Skeletal muscle tissue (tissue), 4 donors: ENCODE measurements around the gene KCNJ11. TPM values are rescaled to one million over a fixed set of nuclear protein-coding genes. Genes with fewer than 3 reads are reported as not detected.

Experiments used
- H3K27ac ChIP-seq: one replicate; pipeline ENCODE4 v1.7.0; 2013; ENCODE audit warnings: mild to moderate bottlenecking, low read depth, low read length, inconsistent platforms
- H3K27me3 ChIP-seq, 3 donors: one replicate each; pipeline ENCODE4 v1.7.0; 2013; ENCODE audit warnings: low read length in 3 of 3; ENCODE audit not compliant: control insufficient read depth in 3 of 3, insufficient read depth in 3 of 3
- H3K36me3 ChIP-seq, 3 donors: one replicate each; pipeline ENCODE4 v1.7.0; 2013; ENCODE audit warnings: low read length in 3 of 3; ENCODE audit not compliant: control insufficient read depth in 3 of 3, insufficient read depth in 3 of 3
- H3K4me1 ChIP-seq, 3 donors: one replicate each; pipeline ENCODE4 v1.7.0; 2013; ENCODE audit warnings: low read length in 3 of 3, mild to moderate bottlenecking in 3 of 3; ENCODE audit not compliant: control insufficient read depth in 3 of 3, insufficient read depth in 3 of 3
- H3K4me3 ChIP-seq, 3 donors: one replicate each; pipeline ENCODE4 v1.7.0; 2013; ENCODE audit warnings: low read length in 3 of 3
- H3K9ac ChIP-seq, 3 donors: one replicate each; pipeline ENCODE4 v1.7.0; 2013; ENCODE audit warnings: low read length in 3 of 3, mild to moderate bottlenecking in 3 of 3, moderate library complexity in 2 of 3, low read depth in 1 of 3
- H3K9me3 ChIP-seq, 3 donors: one replicate each; pipeline ENCODE4 v1.7.0; 2013; ENCODE audit warnings: low read length in 3 of 3; ENCODE audit not compliant: control insufficient read depth in 3 of 3
- total RNA-seq: library from RNA; depleted of rRNA; stranded (reverse); fragments of >200 nt; gene quantifications from one replicate; pipeline ENCODE4 v1.2.3, GENCODE V29; 2014
- donor health status: Osteomylitis.

The KCNJ11 gene
- total RNA-seq, 1 donor from 2014 or later = 28.2 TPM

- Histone ChIP-seq H3K27ac (peak overlapping the region; percentile 99), H3K9me3 (no peaks in the 10 kb centered on the region), H3K4me1 (peaks cover 44 to 80% (median 65%) of the 10 kb centered on the region in 3 donors), H3K36me3 (peaks cover 2 to 20% (median 13%) of the 10 kb centered on the region in 3 donors), H3K9ac (peak overlapping the region; percentile 91 to 100 (median 97)), H3K4me3 (peak overlapping the region; percentile 82 to 89 (median 88)), H3K27me3 (peaks cover 0 to 13% (median 0%) of the 10 kb centered on the region in 3 donors)
Measured at GRCh38 chr11:17385492-17385891, 3.0 kb downstream of the KCNJ11 start.

DNA sequence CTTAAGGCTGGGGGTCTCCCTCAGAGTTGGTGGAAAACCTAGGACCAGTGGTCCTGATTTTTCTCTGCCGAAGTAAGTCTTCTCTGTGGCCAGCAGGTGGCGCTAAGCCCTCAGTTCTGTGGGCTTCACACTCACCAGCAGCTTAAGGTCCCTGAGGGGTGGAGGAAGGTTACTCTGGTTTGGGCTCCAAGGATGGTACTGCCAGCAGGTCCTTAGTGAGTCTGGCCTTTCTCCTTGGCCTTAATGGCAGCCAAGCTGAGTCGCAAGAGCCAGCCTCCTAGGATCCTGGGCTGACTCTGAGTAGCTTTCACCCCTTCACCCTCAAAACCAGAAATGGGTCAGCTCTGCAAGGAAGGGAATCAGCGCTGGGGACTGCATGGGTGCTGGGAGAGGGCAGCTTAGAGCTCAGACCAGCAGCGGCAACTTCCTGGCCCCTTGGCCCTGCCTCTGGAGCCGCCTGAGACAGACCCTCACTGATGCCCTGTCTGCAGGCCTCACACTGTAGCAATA is 4.4 kb downstream of the KCNJ11 start:
- H3K27ac ChIP-seq = peak overlapping the region; percentile 99
- H3K9me3 ChIP-seq = no peaks in the 10 kb centered on the region
- H3K27me3 ChIP-seq = peaks cover 0 to 13% (median 0%) of the 10 kb centered on the region in 3 donors
- peak overlapping the region; percentile 82 to 89 (median 88) for H3K4me3 ChIP-seq
- H3K9ac ChIP-seq = peak overlapping the region; percentile 63 to 100 (median 97)
- H3K36me3 ChIP-seq = peaks cover 4 to 20% (median 13%) of the 10 kb centered on the region in 3 donors
- H3K4me1 ChIP-seq = peaks cover 41 to 79% (median 64%) of the 10 kb centered on the region in 3 donors

GRCh38 chr11:17383461-17383860 is 5.0 kb downstream of the KCNJ11 start:
- Histone ChIP-seq H3K4me3 (no peak overlapping the region), H3K9ac (peak overlapping the region in 2 of 3 donors; percentile 97 to 100), H3K27ac (peak overlapping the region; percentile 99), H3K9me3 (no peaks in the 10 kb centered on the region), H3K4me1 (peaks cover 41 to 83% (median 70%) of the 10 kb centered on the region in 3 donors), H3K27me3 (peaks cover 0 to 13% (median 0%) of the 10 kb centered on the region in 3 donors), H3K36me3 (peaks cover 4 to 20% (median 13%) of the 10 kb centered on the region in 3 donors)

DNA sequence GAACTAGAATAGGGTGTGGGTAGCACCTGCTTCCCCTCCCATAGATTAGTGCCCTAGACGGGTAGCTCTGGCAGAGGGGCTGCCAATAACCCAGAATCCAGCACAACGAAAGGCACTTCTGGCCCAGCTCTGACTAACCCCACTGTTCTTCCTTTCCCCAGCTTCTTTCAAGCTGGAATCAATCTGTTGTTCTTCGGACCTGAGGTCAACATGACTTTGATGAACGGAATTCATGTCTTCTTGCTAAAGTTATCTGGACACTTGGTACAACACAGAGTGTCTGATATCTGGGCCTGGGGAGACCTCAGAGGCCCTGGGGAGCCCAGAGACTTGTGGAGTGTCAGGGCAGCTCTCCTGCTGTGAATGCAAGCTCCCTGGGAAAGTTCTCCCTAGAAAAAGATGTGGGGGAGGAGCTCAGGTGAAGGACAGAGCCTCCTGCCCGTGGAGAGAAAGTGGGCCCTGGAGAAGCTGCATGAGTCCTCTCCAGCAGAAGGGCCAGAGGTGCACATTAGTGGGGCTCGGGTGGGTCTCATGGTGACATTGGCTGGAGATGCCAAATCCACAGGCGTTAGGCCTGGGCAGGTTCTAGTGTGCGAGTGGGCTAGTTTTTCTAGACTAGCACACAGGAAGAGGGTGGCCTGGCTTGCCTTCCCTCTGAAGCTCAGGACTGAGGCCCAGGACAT is 6.3 kb downstream of the KCNJ11 start:
- peak overlapping the region; percentile 4 to 17 (median 10) for H3K9ac ChIP-seq
- peaks cover 35 to 81% (median 69%) of the 10 kb centered on the region in 3 donors for H3K4me1 ChIP-seq
- peak overlapping the region; percentile 26 for H3K27ac ChIP-seq
- peaks cover 4 to 15% (median 7%) of the 10 kb centered on the region in 3 donors for H3K36me3 ChIP-seq
- peaks cover 0 to 2% (median 0%) of the 10 kb centered on the region in 3 donors for H3K9me3 ChIP-seq
- H3K27me3 ChIP-seq = peaks cover 0 to 5% (median 0%) of the 10 kb centered on the region in 3 donors
- no peak overlapping the region for H3K4me3 ChIP-seq

DNA sequence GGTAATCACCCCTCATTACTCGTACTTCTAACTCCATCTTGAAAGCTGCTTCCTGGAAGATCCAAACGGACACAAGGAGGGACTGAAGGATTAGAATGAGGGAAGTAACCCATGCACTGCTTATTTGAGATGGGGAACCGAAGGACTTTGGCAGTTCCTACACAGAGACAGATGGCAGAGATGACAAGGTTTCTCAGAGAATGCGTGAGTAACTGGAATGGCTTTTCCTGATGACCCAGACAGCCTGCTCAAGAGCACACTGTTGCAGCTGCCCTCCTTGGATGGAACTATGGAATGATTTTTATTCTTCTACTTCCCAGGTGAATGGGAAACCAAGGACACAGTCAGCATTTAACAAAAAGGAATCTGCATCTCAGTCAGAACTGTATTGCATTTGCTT is 7.3 kb downstream of the KCNJ11 start:
- Histone ChIP-seq H3K27me3 (no peaks in the 10 kb centered on the region), H3K9me3 (peaks cover 0 to 2% (median 0%) of the 10 kb centered on the region in 3 donors), H3K36me3 (peaks cover 4 to 7% (median 4%) of the 10 kb centered on the region in 3 donors), H3K9ac (no peak overlapping the region), H3K27ac (peak overlapping the region; percentile 11), H3K4me1 (peaks cover 28 to 75% (median 64%) of the 10 kb centered on the region in 3 donors), H3K4me3 (no peak overlapping the region)

- Histone ChIP-seq H3K4me1 (peaks cover 16 to 68% (median 54%) of the 10 kb centered on the region in 3 donors), H3K9me3 (peaks cover 0 to 2% (median 0%) of the 10 kb centered on the region in 3 donors), H3K27ac (no peak overlapping the region), H3K4me3 (no peak overlapping the region), H3K36me3 (peaks cover 3 to 4% (median 4%) of the 10 kb centered on the region in 3 donors), H3K9ac (peak overlapping the region in 1 of 3 donors; percentile 36), H3K27me3 (no peaks in the 10 kb centered on the region)
Measured at GRCh38 chr11:17379383-17380180, 8.9 kb downstream of the KCNJ11 start.

DNA sequence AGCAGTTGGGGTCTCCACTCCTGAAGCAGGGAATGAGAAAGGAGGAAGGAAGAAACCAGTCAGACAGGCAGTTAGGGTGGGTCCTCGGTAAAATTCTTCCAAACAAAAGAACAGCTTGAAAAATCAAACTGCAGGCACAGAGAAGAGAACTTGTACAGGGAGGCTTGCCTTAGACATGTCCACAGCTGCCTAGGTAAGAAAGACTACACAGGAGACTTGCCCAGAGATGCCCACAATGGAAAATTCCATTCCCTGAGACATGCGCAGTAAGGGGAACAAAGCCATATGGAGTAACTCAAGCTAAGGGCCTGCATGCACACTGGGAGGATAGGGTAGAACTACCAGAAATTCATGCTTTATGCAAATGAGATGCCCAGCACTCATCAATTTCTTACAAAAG is 9.8 kb downstream of the KCNJ11 start:
- Histone ChIP-seq H3K4me1 (peaks cover 9 to 59% (median 44%) of the 10 kb centered on the region in 3 donors), H3K9ac (no peak overlapping the region), H3K27ac (no peak overlapping the region), H3K9me3 (peaks cover 0 to 2% (median 0%) of the 10 kb centered on the region in 3 donors), H3K36me3 (peaks cover 2 to 4% (median 4%) of the 10 kb centered on the region in 3 donors), H3K27me3 (no peaks in the 10 kb centered on the region), H3K4me3 (no peak overlapping the region)

- Histone ChIP-seq H3K4me1 (peaks cover 4 to 38% (median 25%) of the 10 kb centered on the region in 3 donors), H3K4me3 (no peak overlapping the region), H3K9me3 (peaks cover 2 to 18% (median 3%) of the 10 kb centered on the region in 3 donors), H3K9ac (no peak overlapping the region), H3K36me3 (peaks cover 2 to 16% (median 13%) of the 10 kb centered on the region in 3 donors), H3K27me3 (no peaks in the 10 kb centered on the region), H3K27ac (no peak overlapping the region)
Measured at GRCh38 chr11:17376493-17376892, 12.0 kb downstream of the KCNJ11 start.

DNA sequence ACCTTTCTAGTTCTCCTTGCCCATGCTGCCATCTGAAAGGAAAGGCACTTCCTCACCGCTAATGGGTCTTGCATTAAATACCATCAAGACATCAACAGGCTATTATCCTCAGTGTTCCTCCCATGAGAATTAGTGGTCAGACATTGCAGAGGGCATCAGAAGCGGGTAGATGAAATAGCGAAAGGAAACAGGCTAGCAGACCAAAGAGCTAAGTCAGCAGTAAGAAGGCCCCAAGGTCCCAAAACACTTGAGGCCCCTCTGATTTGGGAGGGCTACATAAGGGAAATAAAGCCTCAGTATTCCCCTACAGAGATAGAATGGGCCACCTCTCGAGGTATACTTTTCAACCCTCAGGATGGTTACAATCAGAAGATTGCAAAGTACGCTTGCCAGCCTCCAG is 12.9 kb downstream of the KCNJ11 start:
- Histone ChIP-seq H3K9me3 (peaks cover 3 to 24% (median 5%) of the 10 kb centered on the region in 3 donors), H3K27me3 (no peaks in the 10 kb centered on the region), H3K27ac (no peak overlapping the region), H3K9ac (no peak overlapping the region), H3K4me3 (no peak overlapping the region), H3K4me1 (peaks cover 4 to 31% (median 18%) of the 10 kb centered on the region in 3 donors), H3K36me3 (peaks cover 2 to 20% (median 15%) of the 10 kb centered on the region in 3 donors)
